DMS79 (cell line): Measurements from ENCODE around the gene KRTAP4-11.
"Not testable (repeated sequence)": the region's sequence is repeated elsewhere in the genome, so short reads cannot be mapped to it uniquely, and the experiment has no call there.

ENCODE experiments used
- DNase-seq: peaks from one replicate; lab custom pipeline; 2025; lab: John Stamatoyannopoulos, UW

KRTAP4-11 gene

DNA sequence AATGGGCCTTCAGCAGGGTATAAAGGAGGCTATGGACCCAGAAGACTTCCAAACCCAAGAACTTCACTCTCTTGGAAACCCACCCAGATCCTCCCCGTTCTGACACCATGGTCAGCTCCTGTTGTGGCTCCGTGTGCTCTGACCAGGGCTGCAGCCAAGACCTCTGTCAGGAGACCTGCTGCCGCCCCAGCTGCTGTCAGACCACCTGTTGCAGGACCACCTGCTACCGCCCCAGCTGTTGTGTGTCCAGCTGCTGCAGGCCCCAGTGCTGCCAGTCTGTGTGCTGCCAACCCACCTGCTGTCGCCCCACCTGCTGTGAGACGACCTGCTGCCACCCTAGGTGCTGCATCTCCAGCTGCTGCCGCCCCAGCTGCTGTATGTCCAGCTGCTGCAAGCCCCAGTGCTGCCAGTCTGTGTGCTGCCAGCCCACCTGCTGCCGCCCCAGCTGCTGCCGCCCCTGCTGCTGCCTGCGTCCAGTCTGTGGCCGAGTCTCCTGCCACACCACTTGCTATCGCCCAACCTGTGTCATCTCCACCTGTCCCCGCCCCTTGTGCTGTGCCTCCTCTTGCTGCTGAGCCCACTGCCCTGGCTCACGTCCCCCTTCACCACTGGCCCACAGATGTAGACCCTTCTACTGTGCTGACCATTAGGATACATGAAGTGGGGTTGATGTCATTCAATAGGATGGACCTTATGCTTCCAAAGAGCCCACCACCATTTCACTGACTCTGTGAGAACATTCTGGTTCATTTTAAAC lies 33.9 kb downstream of the KRTAP4-11 start, which contains the start of gene KRTAP4-7:
TSS of gene KRTAP4-7 (plus strand) at position 51 of the 757 bp plus-strand sequence. CDS start at position 108, 57 bp downstream.
- DNase-seq: not testable (repeated sequence)

DNA sequence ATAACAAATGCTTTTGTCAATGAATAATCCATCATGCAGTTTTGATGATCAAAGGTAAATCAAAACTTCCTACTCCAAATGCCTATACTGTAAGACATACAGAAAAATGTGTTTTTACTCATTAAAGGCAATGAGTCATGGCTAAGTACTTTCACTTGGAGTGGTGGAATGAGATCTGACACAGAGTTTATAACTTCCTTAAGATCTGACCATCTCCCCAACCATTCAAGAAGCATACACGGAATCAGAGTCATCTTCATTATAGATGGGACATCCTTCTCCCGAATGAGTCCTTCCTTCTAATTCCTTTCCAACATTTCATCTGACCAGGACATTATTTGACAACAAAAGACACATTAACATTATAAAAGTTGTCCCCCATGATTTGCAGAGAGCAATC lies 34.7 kb downstream of the KRTAP4-11 start:
- DNase-seq: not testable (repeated sequence)

GRCh38 chr17:41082626-41083025 lies 35.5 kb downstream of the KRTAP4-11 start:
- no peak for DNase-seq

GRCh38 chr17:41076788-41077187 lies 41.4 kb downstream of the KRTAP4-11 start:
- DNase-seq: no peak

- DNase-seq: peak; percentile 6
These were observed 44.5 kb downstream of the KRTAP4-11 start for GRCh38 chr17:41073676-41074075.

- no peak for DNase-seq
These were observed 46.4 kb downstream of the KRTAP4-11 start for GRCh38 chr17:41071606-41072360.

- DNase-seq: no peak
These were observed 49.1 kb downstream of the KRTAP4-11 start for GRCh38 chr17:41069031-41069430.

DNA sequence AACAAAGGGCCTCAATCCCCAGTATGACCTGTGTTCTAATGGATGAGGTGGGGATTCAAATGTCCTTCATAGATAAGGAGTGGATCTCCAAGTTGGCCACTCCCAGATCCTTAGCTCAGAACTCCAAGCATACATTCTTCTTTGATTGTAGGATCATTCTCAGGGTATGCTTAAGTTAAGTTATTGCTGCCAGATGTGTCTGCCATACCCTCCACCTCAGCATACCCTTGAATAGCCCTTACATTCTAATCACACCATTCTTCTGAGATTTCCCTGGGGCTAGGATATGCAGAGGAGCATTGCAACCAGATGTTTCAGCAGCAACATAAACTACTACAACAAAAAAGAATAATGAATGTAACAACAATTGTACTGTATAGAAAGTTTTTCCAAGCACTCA lies 50.9 kb downstream of the KRTAP4-11 start:
- no peak for DNase-seq
